SU-DHL-6 (cell line): ENCODE results near the gene ETV6.

Experiments
- H2AFZ ChIP-seq: fragments of 200-600 bp; sonication (generic); 2 replicates; pipeline ENCODE4 v1.6.1; 2014; ENCODE audit warnings: low read depth, mild to moderate bottlenecking, moderate library complexity, mixed read lengths, antibody characterized with exemption, low read length; ENCODE audit not compliant: severe bottlenecking
- H3F3A ChIP-seq: fragments of 200-600 bp; shearing (Covaris generic); 2 replicates; pipeline ENCODE4 v1.6.0; 2016; ENCODE audit warnings: antibody characterized with exemption, mild to moderate bottlenecking; ENCODE audit not compliant: insufficient read depth
- H3K27ac ChIP-seq: fragments of 200-600 bp; sonication (generic); 2 replicates; pipeline ENCODE4 v1.5.1; 2016; ENCODE audit warnings: low read depth, mild to moderate bottlenecking, low read length, moderate library complexity, mixed read lengths
- H3K27me3 ChIP-seq: fragments of 200-600 bp; sonication (generic), shearing (Covaris generic); 2 replicates; pipeline ENCODE4 v1.6.0; 2014; ENCODE audit warnings: mild to moderate bottlenecking, low read length
- H3K36me3 ChIP-seq: fragments of 200-600 bp; sonication (generic); 2 replicates; pipeline ENCODE4 v1.6.1; 2014; ENCODE audit warnings: mild to moderate bottlenecking, low read length, mixed read lengths
- H3K4me2 ChIP-seq: fragments of 300-600, 200-600 bp; shearing (Covaris generic), sonication (generic); 2 replicates; pipeline ENCODE4 v1.6.0; 2014; ENCODE audit warnings: low read length, low read depth, mild to moderate bottlenecking; ENCODE audit not compliant: poor library complexity, severe bottlenecking
- H3K4me3 ChIP-seq: fragments of 200-600 bp; sonication (generic); 2 replicates; pipeline ENCODE4 v1.5.1; 2014; ENCODE audit warnings: antibody characterized with exemption, low read length, mild to moderate bottlenecking, mixed read lengths; ENCODE audit not compliant: insufficient read depth, poor library complexity, severe bottlenecking
- H3K79me2 ChIP-seq: fragments of 200-600 bp; sonication (generic); 2 replicates; pipeline ENCODE4 v1.6.1; 2014; ENCODE audit warnings: mild to moderate bottlenecking, low read length, moderate library complexity; ENCODE audit not compliant: insufficient read depth
- H3K9ac ChIP-seq: fragments of 200-600 bp; sonication (generic); 2 replicates; pipeline ENCODE4 v1.7.0; 2014; ENCODE audit warnings: mild to moderate bottlenecking, low read length
- H3K9me2 ChIP-seq: fragments of 200-600 bp; sonication (generic); replicated peaks from 2 replicates; pipeline ENCODE4 v1.6.1; 2014; ENCODE audit warnings: low read length; ENCODE audit not compliant: insufficient read depth
- H3K9me3 ChIP-seq: fragments of 200-600 bp; sonication (generic); 2 replicates; pipeline ENCODE4 v1.6.1; 2014; ENCODE audit warnings: low read length, mixed read lengths; ENCODE audit not compliant: insufficient read depth
- H4K20me1 ChIP-seq: fragments of 200-600 bp; sonication (generic); 2 replicates; pipeline ENCODE4 v1.6.1; 2014; ENCODE audit warnings: low read depth, mild to moderate bottlenecking, antibody characterized with exemption, low read length, moderate library complexity, mixed read lengths
- CTCF ChIP-seq: fragments of 200-600 bp; sonication (generic); IDR thresholded peaks from one replicate; pipeline ENCODE4 v1.5.1; 2017; ENCODE audit warnings: antibody characterized with exemption, mild to moderate bottlenecking, low read length, moderate library complexity; ENCODE audit not compliant: insufficient read depth, poor library complexity, severe bottlenecking
- EZH2phosphoT487 ChIP-seq: fragments of 200-600 bp; sonication (generic), shearing (Covaris generic); conservative IDR thresholded peaks from 2 replicates; pipeline ENCODE4 v1.6.1; 2018; ENCODE audit warnings: mild to moderate bottlenecking, antibody characterized with exemption, low read length, moderate library complexity, mixed read lengths

Gene ETV6

GRCh38 chr12:11805680-11806079 lies 156.2 kb downstream of the ETV6 start:
- Histone ChIP-seq H3F3A (no peaks in the 10 kb centered on the region), H3K9ac (no peak overlapping the region), H2AFZ (no peak overlapping the region), H3K9me3 (no peaks in the 10 kb centered on the region), H3K27ac (no peak overlapping the region), H3K9me2 (no peaks in the 10 kb centered on the region), H3K4me2 (no peak overlapping the region), H3K79me2 (no peaks in the 10 kb centered on the region), H3K27me3 (no peaks in the 10 kb centered on the region), H3K36me3 (no peaks in the 10 kb centered on the region), H4K20me1 (no peaks in the 10 kb centered on the region), H3K4me3 (no peak overlapping the region)
- TF ChIP-seq CTCF (no peak), EZH2phosphoT487 (no peak)

- Histone ChIP-seq H3K4me2 (no peak overlapping the region), H3K36me3 (no peaks in the 10 kb centered on the region), H3K4me3 (no peak overlapping the region), H3F3A (no peaks in the 10 kb centered on the region), H3K27me3 (no peaks in the 10 kb centered on the region), H3K27ac (no peak overlapping the region), H4K20me1 (no peaks in the 10 kb centered on the region), H2AFZ (no peak overlapping the region), H3K79me2 (no peaks in the 10 kb centered on the region), H3K9me2 (no peaks in the 10 kb centered on the region), H3K9me3 (no peaks in the 10 kb centered on the region), H3K9ac (no peak overlapping the region)
- TF ChIP-seq CTCF (no peak), EZH2phosphoT487 (no peak)
Observed at GRCh38 chr12:11807458-11807857, 158.0 kb downstream of the ETV6 start.

GRCh38 chr12:11808931-11809330 lies 159.5 kb downstream of the ETV6 start:
- no peaks in the 10 kb centered on the region for H3K27me3 ChIP-seq
- H4K20me1 ChIP-seq: no peaks in the 10 kb centered on the region
- no peaks in the 10 kb centered on the region for H3F3A ChIP-seq
- H3K4me2 ChIP-seq: no peak overlapping the region
- TF ChIP-seq EZH2phosphoT487 (no peak), CTCF (no peak)
- H3K9me3 ChIP-seq: no peaks in the 10 kb centered on the region
- H3K79me2 ChIP-seq: no peaks in the 10 kb centered on the region
- H2AFZ ChIP-seq: no peak overlapping the region
- no peak overlapping the region for H3K9ac ChIP-seq
- H3K4me3 ChIP-seq: no peak overlapping the region
- no peak overlapping the region for H3K27ac ChIP-seq
- H3K36me3 ChIP-seq: no peaks in the 10 kb centered on the region
- H3K9me2 ChIP-seq: no peaks in the 10 kb centered on the region

- Histone ChIP-seq H3K4me2 (no peak overlapping the region), H3K9ac (no peak overlapping the region), H3K27me3 (no peaks in the 10 kb centered on the region), H3K9me3 (no peaks in the 10 kb centered on the region), H2AFZ (no peak overlapping the region), H3K9me2 (no peaks in the 10 kb centered on the region), H4K20me1 (no peaks in the 10 kb centered on the region), H3K4me3 (no peak overlapping the region), H3K27ac (no peak overlapping the region), H3K36me3 (no peaks in the 10 kb centered on the region), H3K79me2 (no peaks in the 10 kb centered on the region), H3F3A (no peaks in the 10 kb centered on the region)
- TF ChIP-seq CTCF (no peak), EZH2phosphoT487 (no peak)
Observed at GRCh38 chr12:11810206-11810545, 160.7 kb downstream of the ETV6 start.
